Peyer's patch (tissue), 4 donors: Measurements from ENCODE around the gene TEX19. TPM values are rescaled to one million over a fixed set of nuclear protein-coding genes. Genes with fewer than 3 reads are reported as not detected.

ENCODE experiments used
- DNase-seq, 3 donors: peaks; one replicate each; pipeline ENCODE4 v3.0.0-alpha.2; 2017 to 2019
- H3K27ac ChIP-seq, 4 donors: fragments of 200-600 bp; sonication (generic); one replicate each; pipeline ENCODE4 v1.5.1; 2016 to 2019
- H3K27me3 ChIP-seq, 2 donors: fragments of 200-600 bp; sonication (generic); one replicate each; pipeline ENCODE4 v1.5.1; 2019
- H3K36me3 ChIP-seq, 3 donors: fragments of 200-600 bp; sonication (generic); one replicate each; pipeline ENCODE4 v1.5.1; 2016 to 2019
- H3K4me1 ChIP-seq, 4 donors: fragments of 200-600 bp; sonication (generic); one replicate each; pipeline ENCODE4 v1.5.1; 2016 to 2019
- H3K4me3 ChIP-seq, 4 donors: fragments of 200-600 bp; sonication (generic); 1 replicate in 3 of 4; 2 replicates in 1 of 4; pipeline ENCODE4 v1.5.1; 2016 to 2019; ENCODE audit warnings: mild to moderate bottlenecking in 1 of 4
- H3K9me3 ChIP-seq, 4 donors: fragments of 200-600 bp; sonication (generic); one replicate each; pipeline ENCODE4 v1.5.1; 2016 to 2019; ENCODE audit warnings: mild to moderate bottlenecking in 1 of 4
- POLR2A ChIP-seq, 2 donors: fragments of 450-650 bp; IDR thresholded peaks; one replicate each; pipeline ENCODE4 v1.5.1; 2017; ENCODE audit warnings: antibody characterized with exemption in 2 of 2, mild to moderate bottlenecking in 2 of 2, moderate library complexity in 2 of 2
- total RNA-seq, 4 donors: library from RNA; depleted of rRNA; stranded (reverse); fragments of >200 nt; gene quantifications; one replicate each; pipeline ENCODE4 v1.1.0, GENCODE V29; 2016
- TF ChIP-seq, protein P1 (sequence below), 6 experiments: fragments of 450-650 bp in 4 of 6; fragments of 200-600 bp in 2 of 6; sonication (generic) in 1 of 6; IDR thresholded peaks; one replicate each; pipeline ENCODE4 v1.5.1; 2017 to 2019; ENCODE audit warnings: antibody characterized with exemption in 6 of 6, mild to moderate bottlenecking in 3 of 6, moderate library complexity in 1 of 6

The TEX19 gene
- total RNA-seq, 4 donors from 2014 or later: not detected

- H3K27me3 ChIP-seq: no peaks in the 10 kb centered on the region
- peak within 1 kb of the TSS; percentile 59 to 75 (median 72) for H3K27ac ChIP-seq
- H3K4me1 ChIP-seq: peaks cover 0 to 30% (median 15%) of the 10 kb centered on the region in 4 donors
- H3K36me3 ChIP-seq: no peaks in the 10 kb centered on the region
- TF ChIP-seq POLR2A (IDR thresholded peaks at IDR 0.05): peak in 1 of 2 donors; percentile 34
- TF ChIP-seq, protein P1, sequence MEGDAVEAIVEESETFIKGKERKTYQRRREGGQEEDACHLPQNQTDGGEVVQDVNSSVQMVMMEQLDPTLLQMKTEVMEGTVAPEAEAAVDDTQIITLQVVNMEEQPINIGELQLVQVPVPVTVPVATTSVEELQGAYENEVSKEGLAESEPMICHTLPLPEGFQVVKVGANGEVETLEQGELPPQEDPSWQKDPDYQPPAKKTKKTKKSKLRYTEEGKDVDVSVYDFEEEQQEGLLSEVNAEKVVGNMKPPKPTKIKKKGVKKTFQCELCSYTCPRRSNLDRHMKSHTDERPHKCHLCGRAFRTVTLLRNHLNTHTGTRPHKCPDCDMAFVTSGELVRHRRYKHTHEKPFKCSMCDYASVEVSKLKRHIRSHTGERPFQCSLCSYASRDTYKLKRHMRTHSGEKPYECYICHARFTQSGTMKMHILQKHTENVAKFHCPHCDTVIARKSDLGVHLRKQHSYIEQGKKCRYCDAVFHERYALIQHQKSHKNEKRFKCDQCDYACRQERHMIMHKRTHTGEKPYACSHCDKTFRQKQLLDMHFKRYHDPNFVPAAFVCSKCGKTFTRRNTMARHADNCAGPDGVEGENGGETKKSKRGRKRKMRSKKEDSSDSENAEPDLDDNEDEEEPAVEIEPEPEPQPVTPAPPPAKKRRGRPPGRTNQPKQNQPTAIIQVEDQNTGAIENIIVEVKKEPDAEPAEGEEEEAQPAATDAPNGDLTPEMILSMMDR (IDR thresholded peaks at IDR 0.05): no peak
- H3K9me3 ChIP-seq: no peaks in the 10 kb centered on the region
- DNase-seq: peak in 2 of 3 donors; percentile 61 to 78
- H3K4me3 ChIP-seq: peak within 1 kb of the TSS; percentile 28 to 46 (median 35)
Observed at GRCh38 chr17:82317394-82318168, 41.5 kb upstream of the TEX19 start, which contains the start of gene CD7. CD7 (minus strand) TSS chr17:82317608; CDS start chr17:82317495, 113 bp downstream.

- Histone ChIP-seq H3K36me3 (no peaks in the 10 kb centered on the region), H3K4me1 (peaks cover 0 to 30% (median 15%) of the 10 kb centered on the region in 4 donors), H3K27me3 (no peaks in the 10 kb centered on the region), H3K9me3 (no peaks in the 10 kb centered on the region), H3K4me3 (no peak overlapping the region), H3K27ac (no peak overlapping the region)
- TF ChIP-seq POLR2A (IDR thresholded peaks at IDR 0.05): no peak
- TF ChIP-seq, protein P1 (IDR thresholded peaks at IDR 0.05): no peak
- no peak for DNase-seq
Observed at GRCh38 chr17:82318169-82318498, 40.9 kb upstream of the TEX19 start.

GRCh38 chr17:82318772-82319606 is 40.1 kb upstream of the TEX19 start:
- no peak overlapping the region for H3K4me3 ChIP-seq
- H3K36me3 ChIP-seq: no peaks in the 10 kb centered on the region
- no peaks in the 10 kb centered on the region for H3K27me3 ChIP-seq
- peaks cover 0 to 30% (median 15%) of the 10 kb centered on the region in 4 donors for H3K4me1 ChIP-seq
- no peak overlapping the region for H3K27ac ChIP-seq
- no peak for DNase-seq
- H3K9me3 ChIP-seq: no peaks in the 10 kb centered on the region
- TF ChIP-seq POLR2A (IDR thresholded peaks at IDR 0.05): no peak

GRCh38 chr17:82319619-82320062 is 39.4 kb upstream of the TEX19 start:
- Histone ChIP-seq H3K9me3 (no peaks in the 10 kb centered on the region), H3K27me3 (no peaks in the 10 kb centered on the region), H3K4me3 (no peak overlapping the region), H3K4me1 (peaks cover 0 to 37% (median 12%) of the 10 kb centered on the region in 4 donors), H3K36me3 (no peaks in the 10 kb centered on the region), H3K27ac (peak overlapping the region in 1 of 4 donors; percentile 30)
- DNase-seq: no peak
- TF ChIP-seq POLR2A (IDR thresholded peaks at IDR 0.05): no peak
- TF ChIP-seq, protein P1 (IDR thresholded peaks at IDR 0.05): no peak

- H3K4me3 ChIP-seq: no peak overlapping the region
Observed at GRCh38 chr17:82320140-82320840, 38.8 kb upstream of the TEX19 start.

More at GRCh38 chr17:82320140-82320840, 38.8 kb upstream of the TEX19 start:
- DNase-seq: no peak
- H3K36me3 ChIP-seq: no peaks in the 10 kb centered on the region
- H3K27me3 ChIP-seq: no peaks in the 10 kb centered on the region
- peaks cover 0 to 39% (median 9%) of the 10 kb centered on the region in 4 donors for H3K4me1 ChIP-seq
- TF ChIP-seq, protein P1 (IDR thresholded peaks at IDR 0.05): no peak
- no peak for TF ChIP-seq POLR2A (IDR thresholded peaks at IDR 0.05)
- H3K27ac ChIP-seq: peak overlapping the region in 1 of 4 donors; percentile 30
- no peaks in the 10 kb centered on the region for H3K9me3 ChIP-seq
